Activated T-cell treated with anti-CD3 and anti-CD28 coated beads, Interleukin-2, amount 50 U/mL, for 72 hours (primary cell): ENCODE measurements around the gene SYNE2. TPM values are rescaled to one million over a fixed set of nuclear protein-coding genes. Genes with fewer than 3 reads are reported as not detected.

Source experiments
- ATAC-seq, 2 donors: fragments of 150-1000 bp; cut with Tn5 transposase; replicated peaks in 1 of 2; 2 replicates each; pipeline ENCODE4 v1.10.0; 2021; ENCODE audit warnings: moderate library complexity in 2 of 2, mild to moderate bottlenecking in 1 of 2
- DNase-seq, 2 donors: peaks; one replicate each; pipeline ENCODE4 v3.0.0; 2021 to 2022; ENCODE audit warnings: mixed read lengths in 1 of 2
- H3K27ac Mint-ChIP-seq: one replicate; pipeline ENCODE4 v1.8.0; 2022; ENCODE audit warnings: mild to moderate bottlenecking, moderate library complexity, mixed read lengths
- H3K27me3 Mint-ChIP-seq: one replicate; pipeline ENCODE4 v1.8.0; 2022; ENCODE audit warnings: low read depth, mixed read lengths
- H3K36me3 Mint-ChIP-seq, 2 donors: one replicate each; pipeline ENCODE4 v1.8.0; 2022; ENCODE audit warnings: mixed read lengths in 2 of 2, mild to moderate bottlenecking in 1 of 2; ENCODE audit not compliant: insufficient read depth in 2 of 2
- H3K4me1 Mint-ChIP-seq: one replicate; pipeline ENCODE4 v1.8.0; 2022; ENCODE audit warnings: low read depth, mixed read lengths
- H3K4me3 Mint-ChIP-seq, 2 donors: one replicate each; pipeline ENCODE4 v1.8.0; 2022; ENCODE audit warnings: mild to moderate bottlenecking in 2 of 2, mixed read lengths in 2 of 2, moderate library complexity in 2 of 2
- H3K9me3 Mint-ChIP-seq, 2 donors: one replicate each; pipeline ENCODE4 v1.8.0; 2022; ENCODE audit warnings: mixed read lengths in 2 of 2
- total RNA-seq, 2 donors: library from RNA; stranded (reverse); gene quantifications; one replicate each; pipeline ENCODE4 v1.2.3, GENCODE V29; 2022

The SYNE2 gene
- total RNA-seq, 2 donors from 2014 or later, result 32.3 to 48.8 TPM

DNA sequence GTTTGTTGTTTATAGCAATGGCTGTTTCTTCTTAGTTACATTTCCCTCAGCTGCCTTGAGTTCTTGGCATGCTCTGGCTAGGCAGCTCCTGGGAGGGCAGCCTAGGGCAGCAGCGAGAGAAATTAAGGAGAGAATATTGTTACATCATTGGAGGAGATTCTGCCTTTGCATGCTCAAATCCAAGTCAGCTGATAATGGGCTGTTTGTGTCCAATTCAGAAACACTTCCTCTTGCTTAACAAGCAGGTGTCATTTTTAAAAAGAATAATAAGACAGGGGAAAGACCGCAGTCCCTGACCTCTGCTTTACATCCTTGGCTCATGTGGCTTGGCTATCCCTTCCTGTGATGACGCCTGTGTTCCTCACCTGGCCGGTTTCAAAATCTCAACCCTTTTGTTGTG is 364.5 kb downstream of the SYNE2 start:
- Mint-ChIP-seq H3K27ac (no peak overlapping the region), H3K36me3 (peaks cover 2% of the 10 kb centered on the region in 2 donors)

DNA sequence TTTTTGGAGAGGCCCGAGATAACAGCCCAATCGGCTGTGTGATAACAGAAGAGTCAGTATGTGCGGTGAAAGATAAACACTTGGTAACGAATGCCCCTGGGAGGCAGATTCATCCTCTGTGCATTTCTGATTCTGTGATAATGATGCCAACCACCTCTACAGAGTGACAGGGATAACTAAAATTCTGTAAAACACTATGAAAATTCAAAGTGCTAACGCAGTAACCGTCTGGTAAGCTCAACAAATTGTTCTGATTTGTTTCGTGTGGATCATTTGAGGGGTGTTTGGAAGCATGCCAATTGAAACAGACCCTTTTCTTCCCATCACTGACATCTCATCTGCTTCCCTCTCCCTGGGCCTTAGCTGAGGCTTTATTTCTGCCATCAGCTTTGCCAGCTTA is 365.0 kb downstream of the SYNE2 start:
- Mint-ChIP-seq H3K9me3 (no peaks in the 10 kb centered on the region), H3K4me3 (no peak overlapping the region), H3K27me3 (no peaks in the 10 kb centered on the region), H3K27ac (no peak overlapping the region), H3K36me3 (peaks cover 2% of the 10 kb centered on the region in 2 donors), H3K4me1 (no peaks in the 10 kb centered on the region)
- ATAC-seq (no peak), DNase-seq (no peak)

More for the DNA sequence above, 364.5 kb downstream of the SYNE2 start:
- Mint-ChIP-seq H3K27me3 (no peaks in the 10 kb centered on the region), H3K4me1 (no peaks in the 10 kb centered on the region), H3K9me3 (no peaks in the 10 kb centered on the region), H3K4me3 (no peak overlapping the region)
- ATAC-seq, result no peak
- no peak for DNase-seq

DNA sequence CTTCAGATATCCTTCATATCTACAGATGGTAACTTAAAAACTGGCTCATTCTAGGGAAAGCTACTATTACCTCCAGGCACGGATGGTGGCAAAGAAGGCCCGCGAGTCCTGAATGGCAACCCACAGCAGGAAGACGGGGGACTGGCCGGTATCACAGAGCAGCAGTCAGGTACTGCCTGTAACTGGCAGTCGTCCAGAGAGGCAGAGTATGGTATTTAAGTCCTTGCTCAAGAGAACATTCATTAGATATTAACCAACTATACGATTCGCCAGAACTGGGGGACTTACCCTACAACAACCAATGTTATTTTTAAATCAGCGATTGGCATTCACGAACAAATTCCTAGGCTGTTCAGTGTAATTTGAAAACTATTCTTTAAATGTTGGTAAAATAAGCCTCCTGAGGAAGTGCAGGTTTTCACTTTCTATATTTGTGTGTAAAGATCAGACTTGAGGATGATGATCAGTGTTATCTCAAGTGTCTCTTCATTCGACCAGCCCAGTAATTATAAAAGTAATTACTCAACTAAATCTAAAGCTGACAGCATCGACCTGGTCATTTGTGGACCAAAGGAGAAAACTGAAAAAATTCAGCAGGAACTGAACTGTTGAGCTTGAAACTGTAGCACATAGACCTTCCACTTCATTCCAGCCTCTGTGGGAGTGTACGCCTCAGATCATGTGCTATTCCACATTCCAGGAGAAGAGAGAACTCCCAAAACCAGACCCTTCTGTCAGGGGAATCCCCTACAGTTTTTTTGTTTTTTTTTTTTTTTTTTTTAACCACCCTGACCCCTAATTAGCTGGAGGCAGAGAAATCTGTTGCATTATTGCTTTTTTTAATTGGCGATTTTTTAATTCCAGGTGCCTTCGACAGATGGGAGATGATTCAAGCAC is 365.8 kb downstream of the SYNE2 start:
- ATAC-seq (peak in 1 of 2 donors; percentile 45), DNase-seq (no peak)
- H3K36me3 Mint-ChIP-seq, result peaks cover 2% of the 10 kb centered on the region in 2 donors
- no peaks in the 10 kb centered on the region for H3K27me3 Mint-ChIP-seq
- H3K27ac Mint-ChIP-seq, result no peak overlapping the region
- no peak overlapping the region for H3K4me3 Mint-ChIP-seq
- no peaks in the 10 kb centered on the region for H3K4me1 Mint-ChIP-seq
- H3K9me3 Mint-ChIP-seq, result no peaks in the 10 kb centered on the region

DNA sequence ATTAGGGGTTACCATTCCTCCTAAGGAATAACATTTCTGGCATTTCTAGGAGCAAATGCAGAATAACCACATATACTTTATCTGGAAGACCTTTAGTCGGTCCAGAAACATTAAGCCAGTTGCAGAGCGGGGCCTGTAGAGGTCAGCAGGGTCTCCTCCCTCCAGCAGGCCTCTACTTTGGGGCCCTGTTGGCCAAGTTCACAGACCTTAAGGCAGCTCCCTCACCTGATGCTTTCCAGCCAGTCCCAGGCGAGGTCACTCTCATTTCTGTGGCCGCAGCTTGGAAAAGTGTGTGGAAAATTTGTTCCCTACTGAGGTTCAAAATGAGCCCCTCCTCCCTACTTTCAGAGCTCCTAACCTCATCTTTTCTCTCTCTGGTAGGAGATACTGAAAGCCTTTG is 367.3 kb downstream of the SYNE2 start:
- Mint-ChIP-seq H3K36me3 (peaks cover 2 to 3% of the 10 kb centered on the region in 2 donors), H3K9me3 (no peaks in the 10 kb centered on the region), H3K4me3 (no peak overlapping the region), H3K4me1 (no peaks in the 10 kb centered on the region), H3K27me3 (no peaks in the 10 kb centered on the region), H3K27ac (no peak overlapping the region)
- no peak for DNase-seq
- no peak for ATAC-seq

DNA sequence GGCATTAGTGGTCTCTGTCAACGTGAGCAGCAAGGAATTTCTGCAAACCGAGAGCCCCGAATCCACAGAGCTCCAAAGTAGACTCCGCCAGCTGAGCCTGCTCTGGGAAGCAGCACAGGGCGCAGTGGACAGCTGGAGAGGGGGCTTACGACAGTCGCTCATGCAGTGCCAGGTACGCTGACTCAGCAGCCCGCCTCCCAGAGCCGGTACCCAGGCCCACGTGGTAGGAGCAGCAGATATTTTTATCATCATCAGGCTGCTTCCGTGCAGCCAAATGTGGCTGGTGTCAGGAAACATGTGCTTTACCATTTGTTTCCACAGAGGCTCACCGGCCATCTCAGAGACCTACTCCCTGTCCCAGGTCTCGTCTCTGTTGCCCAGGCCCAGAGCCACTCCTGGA is 367.7 kb downstream of the SYNE2 start:
- Mint-ChIP-seq H3K36me3 (peaks cover 2% of the 10 kb centered on the region in 2 donors), H3K27ac (no peak overlapping the region), H3K27me3 (no peaks in the 10 kb centered on the region), H3K4me3 (no peak overlapping the region), H3K9me3 (no peaks in the 10 kb centered on the region), H3K4me1 (no peaks in the 10 kb centered on the region)
- ATAC-seq (no peak), DNase-seq (no peak)

DNA sequence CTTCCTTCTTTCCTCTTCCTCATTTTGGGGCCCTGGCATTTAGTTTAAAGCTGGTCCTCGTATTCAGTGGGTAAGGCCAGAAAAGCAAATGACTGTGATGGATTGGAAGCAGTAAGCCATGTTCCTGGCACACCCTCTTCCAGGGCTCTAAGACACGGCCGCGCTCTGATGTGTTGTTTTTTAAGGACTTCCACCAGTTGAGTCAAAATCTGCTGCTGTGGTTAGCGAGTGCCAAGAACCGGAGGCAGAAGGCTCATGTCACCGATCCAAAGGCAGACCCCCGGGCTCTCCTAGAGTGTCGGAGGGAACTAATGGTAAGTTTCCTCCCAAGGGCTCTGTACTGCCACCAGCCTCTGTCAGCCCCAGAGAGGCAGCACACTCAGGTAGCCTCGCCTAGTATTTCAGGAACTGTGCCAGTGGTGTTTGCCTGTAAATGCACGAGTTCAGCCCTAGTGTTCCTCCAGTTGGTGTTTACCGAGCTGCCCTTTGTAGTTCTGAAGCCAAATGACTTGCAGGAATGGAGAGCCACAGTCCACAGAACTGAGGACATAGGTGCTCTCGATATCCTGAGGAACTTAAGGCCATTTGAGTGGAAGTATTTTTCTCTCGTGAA is 368.7 kb downstream of the SYNE2 start:
- no peak overlapping the region for H3K27ac Mint-ChIP-seq
- H3K4me1 Mint-ChIP-seq, result no peaks in the 10 kb centered on the region
- peaks cover 2% of the 10 kb centered on the region in 2 donors for H3K36me3 Mint-ChIP-seq

DNA sequence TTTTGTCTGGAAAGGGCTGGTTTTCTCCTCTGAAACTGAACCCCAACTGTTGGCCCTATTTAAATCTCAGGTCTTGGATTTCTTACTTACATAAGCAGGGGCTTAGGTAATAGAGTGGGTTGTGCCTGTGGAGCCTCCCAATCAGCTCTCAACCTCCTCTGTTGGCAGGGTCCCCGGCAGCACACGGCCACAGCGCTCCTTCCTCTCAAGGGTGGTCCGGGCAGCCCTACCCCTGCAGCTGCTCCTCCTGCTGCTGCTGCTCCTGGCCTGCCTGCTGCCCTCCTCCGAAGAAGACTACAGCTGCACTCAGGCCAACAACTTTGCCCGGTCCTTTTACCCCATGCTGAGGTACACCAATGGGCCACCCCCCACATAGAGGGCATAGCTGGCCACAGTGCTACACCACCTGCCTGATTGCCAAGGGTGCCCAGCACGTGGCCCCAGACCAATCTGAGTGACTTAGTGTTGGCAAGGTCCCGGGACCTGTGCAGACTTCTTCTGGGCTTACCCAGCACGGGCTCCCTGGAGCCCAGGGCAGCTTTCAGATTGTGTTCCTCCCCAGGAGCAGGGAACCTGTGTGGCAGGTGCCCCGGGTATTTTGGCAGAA is 372.4 kb downstream of the SYNE2 start:
- Mint-ChIP-seq H3K4me1 (no peaks in the 10 kb centered on the region), H3K4me3 (no peak overlapping the region), H3K27me3 (no peaks in the 10 kb centered on the region), H3K27ac (no peak overlapping the region), H3K9me3 (no peaks in the 10 kb centered on the region), H3K36me3 (peaks cover 0 to 2% of the 10 kb centered on the region in 2 donors)
- DNase-seq (no peak), ATAC-seq (no peak)

More for the DNA sequence above, 368.7 kb downstream of the SYNE2 start:
- no peaks in the 10 kb centered on the region for H3K9me3 Mint-ChIP-seq
- DNase-seq (no peak), ATAC-seq (no peak)
- no peaks in the 10 kb centered on the region for H3K27me3 Mint-ChIP-seq
- no peak overlapping the region for H3K4me3 Mint-ChIP-seq

DNA sequence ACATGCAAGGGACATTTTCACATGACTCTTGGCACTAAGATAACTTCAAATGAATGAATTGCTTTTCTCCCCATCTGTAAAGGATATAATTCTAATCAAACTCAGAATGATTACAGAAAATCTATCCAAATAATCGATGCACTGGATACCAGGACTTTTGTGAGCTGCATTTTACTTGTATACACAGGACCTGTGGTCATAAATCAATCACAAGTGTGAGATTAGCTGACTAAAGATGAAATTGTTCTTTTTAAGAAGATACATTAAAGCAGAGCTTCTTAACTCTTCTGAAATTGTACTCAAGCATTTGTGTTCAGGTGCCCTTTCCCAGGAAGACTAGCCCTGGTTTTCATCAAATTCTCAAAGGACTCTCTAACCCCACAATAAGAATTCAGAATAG is 375.1 kb downstream of the SYNE2 start:
- no peak overlapping the region for H3K27ac Mint-ChIP-seq
- no peaks in the 10 kb centered on the region for H3K9me3 Mint-ChIP-seq
- no peak for ATAC-seq

DNA sequence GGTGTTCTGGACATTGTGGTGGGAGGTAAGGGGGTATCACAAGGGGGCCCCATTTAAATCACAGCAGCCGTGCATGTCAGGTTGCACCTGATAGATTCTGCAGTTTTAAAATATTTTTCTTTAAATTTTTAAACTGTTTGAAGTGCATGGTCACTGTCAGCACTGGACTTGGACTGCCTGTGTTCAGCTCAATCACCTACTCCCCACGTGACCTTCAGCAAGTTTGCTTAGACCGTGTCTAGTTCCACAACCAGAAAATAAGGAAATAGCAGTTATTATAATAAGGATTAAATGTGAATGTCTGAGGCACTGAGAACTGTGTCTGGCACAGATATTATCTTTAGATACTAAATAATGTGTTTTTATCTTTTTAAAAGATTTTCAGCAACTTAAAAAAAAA is 376.7 kb downstream of the SYNE2 start:
- Mint-ChIP-seq H3K27ac (no peak overlapping the region), H3K4me1 (peaks cover 12% of the 10 kb centered on the region), H3K27me3 (no peaks in the 10 kb centered on the region), H3K36me3 (peaks cover 0 to 2% of the 10 kb centered on the region in 2 donors), H3K4me3 (no peak overlapping the region), H3K9me3 (no peaks in the 10 kb centered on the region)
- DNase-seq (no peak), ATAC-seq (no peak)

More for the DNA sequence above, 375.1 kb downstream of the SYNE2 start:
- no peak for DNase-seq
- no peaks in the 10 kb centered on the region for H3K27me3 Mint-ChIP-seq
- peaks cover 10% of the 10 kb centered on the region for H3K4me1 Mint-ChIP-seq
- peaks cover 0 to 2% of the 10 kb centered on the region in 2 donors for H3K36me3 Mint-ChIP-seq
- H3K4me3 Mint-ChIP-seq, result no peak overlapping the region

DNA sequence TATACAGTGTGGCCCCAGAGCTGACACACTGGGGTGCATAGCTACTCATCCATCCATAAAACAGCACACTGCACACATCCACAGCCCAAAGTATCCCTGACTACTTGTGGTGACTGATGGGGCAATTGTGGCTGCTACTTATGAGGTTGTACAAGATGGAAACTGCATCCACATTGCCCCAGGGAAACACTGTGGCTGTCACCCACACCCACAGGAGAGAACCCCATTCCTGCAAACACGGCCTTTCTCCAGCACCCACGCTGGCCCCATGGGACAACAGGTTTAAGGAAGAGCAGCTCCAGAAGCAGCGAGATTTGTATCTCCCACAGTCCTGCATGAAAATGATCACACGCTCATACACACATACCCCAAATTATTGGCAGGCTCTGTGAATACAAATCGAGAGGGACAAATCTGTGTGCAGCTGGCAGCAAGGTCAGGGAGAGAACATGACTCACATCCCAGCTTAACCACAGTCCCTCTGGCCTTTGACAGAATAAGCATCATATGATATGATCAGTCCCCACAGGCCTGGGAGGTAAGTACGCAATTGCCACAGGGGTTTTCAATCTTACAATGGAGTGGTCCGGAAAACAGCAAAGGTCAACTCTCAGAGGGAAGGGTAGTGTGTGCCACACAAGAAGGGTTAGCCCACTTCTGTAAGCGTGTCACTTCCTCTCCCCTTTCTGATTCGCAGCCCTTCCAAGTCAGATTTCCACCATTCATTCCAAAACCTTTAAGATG is 379.5 kb downstream of the SYNE2 start:
- ATAC-seq, result peak; percentile 83 to 90
- Mint-ChIP-seq H3K4me3 (peak overlapping the region in 1 of 2 donors; percentile 38), H3K27me3 (peaks cover 11% of the 10 kb centered on the region), H3K27ac (peak overlapping the region; percentile 49), H3K36me3 (no peaks in the 10 kb centered on the region), H3K9me3 (no peaks in the 10 kb centered on the region), H3K4me1 (peaks cover 20% of the 10 kb centered on the region)
- DNase-seq, result peak; percentile 41 to 48

DNA sequence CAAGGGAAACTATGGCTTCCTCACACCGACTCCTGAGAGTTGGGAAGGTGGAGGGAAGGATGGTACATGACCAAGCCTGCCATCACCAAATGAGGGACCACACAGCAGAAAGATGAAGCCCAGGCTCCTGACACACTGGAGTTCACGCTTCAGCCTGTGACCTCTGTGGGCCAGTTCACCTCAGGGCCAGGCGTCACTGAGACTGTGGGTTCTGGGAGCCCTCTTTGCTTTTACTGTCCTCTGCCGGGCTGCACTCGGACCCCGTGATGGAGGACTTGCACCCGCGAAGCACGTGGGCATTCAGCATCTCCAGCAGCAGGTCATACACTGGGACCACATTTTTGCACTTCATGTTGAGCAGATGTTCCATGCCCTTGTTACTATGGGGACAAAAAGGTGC is 380.1 kb downstream of the SYNE2 start:
- no peak for ATAC-seq
- H3K4me3 Mint-ChIP-seq, result peak overlapping the region in 1 of 2 donors; percentile 38
- H3K36me3 Mint-ChIP-seq, result no peaks in the 10 kb centered on the region
- no peak for DNase-seq
- peaks cover 11% of the 10 kb centered on the region for H3K27me3 Mint-ChIP-seq
- H3K4me1 Mint-ChIP-seq, result peaks cover 20% of the 10 kb centered on the region
- no peak overlapping the region for H3K27ac Mint-ChIP-seq
- H3K9me3 Mint-ChIP-seq, result no peaks in the 10 kb centered on the region

DNA sequence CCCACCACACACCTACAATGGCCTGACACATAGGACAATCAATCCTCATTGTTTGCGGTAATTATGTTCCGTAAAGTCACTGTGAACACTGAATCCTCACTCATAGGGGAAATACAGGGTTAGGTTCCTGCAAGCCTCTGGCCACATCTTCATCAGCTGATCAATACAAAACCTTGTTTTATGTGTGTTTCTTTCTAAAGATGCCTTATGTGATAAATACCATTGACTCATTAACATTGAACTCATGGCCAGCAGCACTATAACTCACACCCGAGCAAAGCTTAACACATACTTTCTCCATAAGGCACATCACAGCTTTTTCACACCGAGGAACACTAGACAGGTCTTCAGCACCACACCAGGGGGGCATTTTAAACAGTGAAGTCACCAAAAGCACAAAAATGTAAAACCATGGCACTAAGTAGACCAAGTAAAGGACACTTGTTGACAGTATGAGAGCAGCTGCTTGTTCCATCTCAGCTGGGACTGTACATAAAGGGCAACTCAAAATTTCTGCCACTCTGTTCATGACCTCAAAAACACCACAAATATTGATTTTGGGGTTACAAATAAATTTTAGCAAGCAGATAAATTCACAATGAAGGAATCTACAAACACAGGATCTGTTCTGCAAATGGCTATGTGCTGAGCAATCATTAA is 380.9 kb downstream of the SYNE2 start:
- Mint-ChIP-seq H3K4me1 (peaks cover 20% of the 10 kb centered on the region), H3K27ac (no peak overlapping the region), H3K9me3 (no peaks in the 10 kb centered on the region), H3K27me3 (peaks cover 11% of the 10 kb centered on the region), H3K36me3 (no peaks in the 10 kb centered on the region), H3K4me3 (no peak overlapping the region)
- DNase-seq (no peak), ATAC-seq (no peak)
